HG02981 (cell line): Measurements from ENCODE around the gene PTPRT.

Source experiments
- ATAC-seq: cut with Tn5 transposase; IDR thresholded peaks from one replicate; pipeline ENCODE4 v1.9.1; 2021; ENCODE audit warnings: mild to moderate bottlenecking, moderate library complexity; ENCODE audit not compliant: unreplicated experiment

Gene PTPRT

GRCh38 chr20:42097741-42098140 is 1092.0 kb downstream of the PTPRT start:
- no peak for ATAC-seq

- ATAC-seq = no peak
Measured at GRCh38 chr20:42095221-42095620, 1094.5 kb downstream of the PTPRT start.

GRCh38 chr20:42093542-42094440 is 1095.9 kb downstream of the PTPRT start:
- ATAC-seq = no peak

GRCh38 chr20:42093041-42093440 is 1096.7 kb downstream of the PTPRT start:
- no peak for ATAC-seq

- no peak for ATAC-seq
Measured at GRCh38 chr20:42085366-42085765, 1104.3 kb downstream of the PTPRT start.

- ATAC-seq = no peak
Measured at GRCh38 chr20:42083280-42083679, 1106.4 kb downstream of the PTPRT start.

GRCh38 chr20:42082611-42083010 is 1107.1 kb downstream of the PTPRT start:
- no peak for ATAC-seq

- ATAC-seq = no peak
Measured at GRCh38 chr20:42080956-42081355, 1108.8 kb downstream of the PTPRT start.

GRCh38 chr20:42074944-42075343 is 1114.8 kb downstream of the PTPRT start:
- ATAC-seq = no peak

GRCh38 chr20:42067596-42067995 is 1122.1 kb downstream of the PTPRT start:
- ATAC-seq = no peak

- ATAC-seq = no peak
Measured at GRCh38 chr20:42067174-42067573, 1122.5 kb downstream of the PTPRT start.

GRCh38 chr20:42063141-42063540 is 1126.6 kb downstream of the PTPRT start:
- no peak for ATAC-seq

GRCh38 chr20:42053350-42053749 is 1136.4 kb downstream of the PTPRT start:
- ATAC-seq = no peak

GRCh38 chr20:42051921-42052320 is 1137.8 kb downstream of the PTPRT start:
- no peak for ATAC-seq

GRCh38 chr20:42046371-42047085 is 1143.2 kb downstream of the PTPRT start:
- no peak for ATAC-seq

- no peak for ATAC-seq
Measured at GRCh38 chr20:42043921-42044320, 1145.8 kb downstream of the PTPRT start.

GRCh38 chr20:42041000-42041565 is 1148.6 kb downstream of the PTPRT start:
- ATAC-seq = no peak

- no peak for ATAC-seq
Measured at GRCh38 chr20:42027746-42028268, 1161.9 kb downstream of the PTPRT start.

- no peak for ATAC-seq
Measured at GRCh38 chr20:42026599-42026998, 1163.1 kb downstream of the PTPRT start.

GRCh38 chr20:42024653-42025052 is 1165.1 kb downstream of the PTPRT start:
- no peak for ATAC-seq
